Stimulated activated CD4-positive, alpha-beta T cell treated with anti-CD3 and anti-CD28 coated beads, Interleukin-2, amount 100 ng/mL, for 4 hours (primary cell): ENCODE data around the gene SCARB2.

Source experiments
- DNase-seq: peaks from one replicate; pipeline ENCODE4 v3.0.0-alpha.2; 2020; ENCODE audit warnings: low read depth

Gene SCARB2

GRCh38 chr4:76226418-76226817 is 12.8 kb upstream of the SCARB2 start:
- DNase-seq = no peak

GRCh38 chr4:76224171-76224570 is 10.5 kb upstream of the SCARB2 start:
- no peak for DNase-seq

GRCh38 chr4:76219299-76220055 is 5.9 kb upstream of the SCARB2 start:
- DNase-seq = no peak

- no peak for DNase-seq
Measured at GRCh38 chr4:76216975-76217814, 3.6 kb upstream of the SCARB2 start.

GRCh38 chr4:76216524-76216923 is 2.9 kb upstream of the SCARB2 start:
- DNase-seq = no peak

GRCh38 chr4:76215077-76215476 is 1.5 kb upstream of the SCARB2 start:
- DNase-seq = no peak

- DNase-seq = no peak
Measured at GRCh38 chr4:76214177-76214675, 602 bp upstream of the SCARB2 start.

GRCh38 chr4:76212851-76213414 is 691 bp downstream of the SCARB2 start:
- DNase-seq = no peak

- no peak for DNase-seq
Measured at GRCh38 chr4:76211769-76212708, 1.6 kb downstream of the SCARB2 start.

GRCh38 chr4:76210452-76210851 is 3.2 kb downstream of the SCARB2 start:
- no peak for DNase-seq

GRCh38 chr4:76209881-76210280 is 3.7 kb downstream of the SCARB2 start:
- no peak for DNase-seq

- no peak for DNase-seq
Measured at GRCh38 chr4:76208005-76208765, 5.4 kb downstream of the SCARB2 start.

- DNase-seq = no peak
Measured at GRCh38 chr4:76207549-76207948, 6.1 kb downstream of the SCARB2 start.

GRCh38 chr4:76206222-76206942 is 7.2 kb downstream of the SCARB2 start:
- DNase-seq = no peak

GRCh38 chr4:76205476-76205875 is 8.1 kb downstream of the SCARB2 start:
- DNase-seq = no peak

GRCh38 chr4:76204936-76205335 is 8.7 kb downstream of the SCARB2 start:
- no peak for DNase-seq

GRCh38 chr4:76203541-76203940 is 10.1 kb downstream of the SCARB2 start:
- DNase-seq = no peak

GRCh38 chr4:76201276-76201675 is 12.3 kb downstream of the SCARB2 start:
- no peak for DNase-seq

GRCh38 chr4:76200771-76201231 is 12.8 kb downstream of the SCARB2 start:
- DNase-seq = no peak

- no peak for DNase-seq
Measured at GRCh38 chr4:76199664-76200211, 13.9 kb downstream of the SCARB2 start.
